A549 (cell line): ENCODE data around the gene PPOX. TPM values are rescaled to one million over a fixed set of nuclear protein-coding genes. Genes with fewer than 3 reads are reported as not detected.

ENCODE experiments used
- ATAC-seq, 2 experiments: fragments of 200-7000 bp in 1 of 2; fragments of >200 bp in 1 of 2; cut with Nextera tagmentation in 1 of 2; cut with Tn5 transposase in 1 of 2; 3 replicates each; pipeline versions ENCODE4 v1.8.0 to v1.9.1; 2018 to 2020; ENCODE audit warnings: mild to moderate bottlenecking in 1 of 2, moderate library complexity in 1 of 2
- CTCF ChIA-PET: fragments of 300-600 bp; sonication (Branson Sonifier 250); formaldehyde crosslinking; extraction: SDS; loops from one replicate; lab custom pipeline; 2021; ENCODE audit warnings: antibody characterized with exemption, inconsistent platforms; lab: Yijun Ruan, JAX
- POLR2A ChIA-PET: fragments of 350-600 bp; formaldehyde crosslinking; extraction: SDS; loops from one replicate; lab custom pipeline; 2021; ENCODE audit warnings: antibody characterized with exemption, inconsistent platforms; lab: Yijun Ruan, JAX
- DNase-seq, 2 experiments: peaks; one replicate each; pipeline versions ENCODE4 v3.0.0 to v3.0.0-alpha.2; 2011 to 2016; ENCODE audit warnings: low read depth in 1 of 2, low spot score in 1 of 2
- FAIRE-seq: peaks from 2 replicates; lab custom pipeline; 2011; peaks lifted over from hg19 to GRCh38; lab: Jason Lieb, UNC
- H3K27ac ChIP-seq, 2 experiments: fragments of >200 bp; sonication (Bioruptor Twin); formaldehyde crosslinking; 3 replicates each; pipeline ENCODE4 v1.5.1; 2016 to 2017
- H3K4me1 ChIP-seq: fragments of >200 bp; sonication (Bioruptor Twin); formaldehyde crosslinking; 3 replicates; pipeline ENCODE4 v1.6.1; 2016
- H3K4me2 ChIP-seq: fragments of >200 bp; sonication (Bioruptor Twin); formaldehyde crosslinking; 3 replicates; pipeline ENCODE4 v1.6.1; 2016
- H3K4me3 ChIP-seq: fragments of >200 bp; sonication (Bioruptor Twin); formaldehyde crosslinking; 3 replicates; pipeline ENCODE4 v1.5.1; 2016
- H3K9me3 ChIP-seq: fragments of >200 bp; sonication (Bioruptor Twin); formaldehyde crosslinking; 3 replicates; pipeline ENCODE4 v1.6.1; 2016
- BHLHE40 ChIP-seq: IDR thresholded peaks from 2 replicates; pipeline ENCODE4 v1.6.1; 2012; ENCODE audit warnings: low read depth, low read length, inconsistent platforms
- EHMT2 ChIP-seq: fragments of 200-600 bp; sonication (generic); IDR thresholded peaks from 2 replicates; pipeline ENCODE4 v1.6.1; 2016; ENCODE audit warnings: antibody characterized with exemption, low read depth, mild to moderate bottlenecking, moderate library complexity
- HDAC2 ChIP-seq: fragments of 200-600 bp; sonication (generic); IDR thresholded peaks from 2 replicates; pipeline ENCODE4 v1.6.1; 2016
- HOXA7 ChIP-seq: fragments of 250-450 bp; sonication (Bioruptor Pico); IDR thresholded peaks from 2 replicates; pipeline ENCODE4 v1.5.0; 2020; ENCODE audit warnings: mild to moderate bottlenecking, moderate library complexity
- HOXB13 ChIP-seq: fragments of 250-450 bp; sonication (Bioruptor Pico); IDR thresholded peaks from 2 replicates; pipeline ENCODE4 v1.5.0; 2020; ENCODE audit warnings: low read depth, mild to moderate bottlenecking, moderate library complexity
- HOXB5 ChIP-seq: fragments of 250-450 bp; sonication (Bioruptor Pico); IDR thresholded peaks from 2 replicates; pipeline ENCODE4 v1.5.0; 2020; ENCODE audit warnings: mild to moderate bottlenecking, moderate library complexity
- JUN ChIP-seq, 2 experiments: fragments of >200 bp; sonication (Bioruptor Twin); formaldehyde crosslinking; IDR thresholded peaks; 2 replicates in 1 of 2; 3 replicates in 1 of 2; pipeline ENCODE4 v1.6.1; 2016 to 2017
- KDM5A ChIP-seq: fragments of 200-600 bp; sonication (generic); IDR thresholded peaks from 2 replicates; pipeline ENCODE4 v1.6.1; 2016; ENCODE audit warnings: antibody characterized with exemption, mild to moderate bottlenecking
- NR3C1 ChIP-seq: fragments of >200 bp; sonication (Bioruptor Twin); formaldehyde crosslinking; IDR thresholded peaks from 3 replicates; pipeline ENCODE4 v1.6.1; 2017
- PHF8 ChIP-seq: fragments of 200-600 bp; sonication (generic); IDR thresholded peaks from 2 replicates; pipeline ENCODE4 v1.6.1; 2016; ENCODE audit warnings: low read depth, mild to moderate bottlenecking, antibody characterized with exemption, moderate library complexity, borderline replicate concordance
- POLR2A ChIP-seq: IDR thresholded peaks from 2 replicates; pipeline ENCODE4 v1.6.1; 2012; ENCODE audit warnings: mild to moderate bottlenecking, low read length
- RCOR1 ChIP-seq: fragments of 150-350 bp; IDR thresholded peaks from 2 replicates; pipeline ENCODE4 v1.6.1; 2014; ENCODE audit warnings: antibody characterized with exemption, low read length, low read depth
- RFX5 ChIP-seq: fragments of 450-650 bp; IDR thresholded peaks from 2 replicates; pipeline ENCODE4 v1.7.1; 2014; ENCODE audit warnings: antibody characterized with exemption, mild to moderate bottlenecking, moderate library complexity
- RNF2 ChIP-seq: fragments of 200-600 bp; sonication (generic); IDR thresholded peaks from 2 replicates; pipeline ENCODE4 v1.6.1; 2016; ENCODE audit warnings: low read depth, mild to moderate bottlenecking, antibody characterized with exemption, moderate library complexity, borderline replicate concordance
- SREBF2 ChIP-seq: fragments of 450-650 bp; IDR thresholded peaks from 2 replicates; pipeline ENCODE4 v1.6.1; 2014; ENCODE audit warnings: mild to moderate bottlenecking, moderate library complexity
- TP53 ChIP-seq: fragments of 250-450 bp; sonication (Bioruptor Pico); IDR thresholded peaks from 2 replicates; pipeline ENCODE4 v1.5.0; 2021; ENCODE audit warnings: mild to moderate bottlenecking, moderate library complexity
- ZNF302 ChIP-seq: fragments of 250-450 bp; sonication (Bioruptor Pico); IDR thresholded peaks from 2 replicates; pipeline ENCODE4 v1.9.0; 2021; ENCODE audit warnings: inconsistent platforms, mild to moderate bottlenecking, moderate library complexity
- ZSCAN20 ChIP-seq: fragments of 250-450 bp; sonication (Bioruptor Pico); IDR thresholded peaks from 2 replicates; pipeline ENCODE4 v1.8.0; 2022; ENCODE audit warnings: mild to moderate bottlenecking, moderate library complexity
- WGBS: methylation state at CpG from one replicate; pipeline ENCODE4 v1.1.6; 2017; ENCODE audit errors: missing lambda C conversion rate; 5-methylcytosine and 5-hydroxymethylcytosine counted together
- polyA plus RNA-seq, 4 experiments: library from polyadenylated mRNA; depleted of rRNA in 3 of 4; stranded (reverse); fragments of >200 nt; fragmentation: RNase III in 1 of 4; extraction: RNeasy Plus Mini Kit Qiagen cat#74134 plus additional on column Dnase treatment in 1 of 4; gene quantifications; 2 replicates in 3 of 4; 3 replicates in 1 of 4; pipeline ENCODE4 v1.2.3, GENCODE V29; 2011 to 2017
- TF ChIP-seq, protein P1 (sequence below): IDR thresholded peaks from 2 replicates; pipeline ENCODE4 v1.6.1; 2012; ENCODE audit warnings: low read depth, borderline replicate concordance
- TF ChIP-seq, protein P2 (sequence below): IDR thresholded peaks from 2 replicates; pipeline ENCODE4 v1.6.1; 2012
- TF ChIP-seq, protein P3 (sequence below): fragments of 150-350 bp; IDR thresholded peaks from 2 replicates; pipeline ENCODE4 v1.6.1; 2014; ENCODE audit warnings: low read depth, mild to moderate bottlenecking, low read length
- TF ChIP-seq, protein P4 (sequence below): fragments of >200 bp; sonication (Bioruptor Twin); formaldehyde crosslinking; IDR thresholded peaks from 3 replicates; pipeline ENCODE4 v1.5.1; 2016
- TF ChIP-seq, protein P5 (sequence below): IDR thresholded peaks from 2 replicates; pipeline ENCODE4 v1.6.1; 2012
- TF ChIP-seq, protein P6 (sequence below): fragments of >200 bp; sonication (Bioruptor Twin); formaldehyde crosslinking; IDR thresholded peaks from 3 replicates; pipeline ENCODE4 v1.6.1; 2016
- TF ChIP-seq, protein P7 (sequence below): fragments of 250-450 bp; sonication (Bioruptor Pico); IDR thresholded peaks from 2 replicates; pipeline ENCODE4 v1.5.0; 2021; ENCODE audit warnings: mild to moderate bottlenecking, moderate library complexity, borderline replicate concordance

PPOX gene
- polyA plus RNA-seq, 2 of the 4 experiments (the other 2 are of a cell fraction): 13.8 to 14.1 TPM

DNA sequence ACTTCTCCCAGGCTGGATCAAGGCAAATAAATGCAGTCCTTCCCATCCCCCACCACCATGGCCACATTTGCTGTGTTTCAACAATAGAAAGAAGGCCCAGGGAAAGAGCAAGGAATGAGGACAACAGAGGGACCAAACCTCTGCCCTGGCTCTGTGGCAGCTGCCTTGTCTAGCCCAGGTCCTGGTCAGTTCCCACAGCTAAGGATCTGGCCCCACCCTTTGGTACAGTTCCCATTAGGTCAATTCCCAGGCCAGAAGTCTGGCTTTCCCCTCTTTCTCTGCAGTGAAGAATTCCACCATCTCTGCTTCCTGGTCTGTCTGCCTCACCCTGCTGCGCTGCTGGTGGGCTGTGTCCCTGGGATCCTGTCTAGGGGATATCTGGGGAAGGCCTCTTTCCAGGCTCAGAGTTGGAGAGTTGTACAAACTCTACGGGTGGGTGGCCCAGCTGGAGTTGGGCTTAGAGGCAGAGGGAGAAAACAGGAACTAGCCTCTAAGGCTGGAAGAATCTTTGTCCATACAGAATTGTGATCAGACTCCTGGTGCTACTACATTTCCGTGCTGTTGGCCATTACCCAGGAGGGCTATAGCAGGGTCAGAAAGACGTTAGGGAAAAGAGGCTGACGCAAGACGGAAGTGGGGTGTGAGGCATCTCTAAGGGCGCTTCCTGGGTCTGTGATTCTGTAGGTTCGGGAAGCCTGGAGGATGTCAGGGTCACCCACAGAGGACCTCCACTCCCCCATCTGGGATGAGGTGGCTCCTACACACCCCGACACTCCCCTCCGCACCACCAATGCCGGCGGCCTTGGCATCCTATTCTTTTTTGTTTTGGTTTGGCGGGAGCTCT lies 35.0 kb downstream of the PPOX start (continued):
- TF ChIP-seq SREBF2 (no peak), RCOR1 (no peak)
- TF ChIP-seq, protein P1, sequence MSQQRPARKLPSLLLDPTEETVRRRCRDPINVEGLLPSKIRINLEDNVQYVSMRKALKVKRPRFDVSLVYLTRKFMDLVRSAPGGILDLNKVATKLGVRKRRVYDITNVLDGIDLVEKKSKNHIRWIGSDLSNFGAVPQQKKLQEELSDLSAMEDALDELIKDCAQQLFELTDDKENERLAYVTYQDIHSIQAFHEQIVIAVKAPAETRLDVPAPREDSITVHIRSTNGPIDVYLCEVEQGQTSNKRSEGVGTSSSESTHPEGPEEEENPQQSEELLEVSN: no peak
- TF ChIP-seq, protein P2, sequence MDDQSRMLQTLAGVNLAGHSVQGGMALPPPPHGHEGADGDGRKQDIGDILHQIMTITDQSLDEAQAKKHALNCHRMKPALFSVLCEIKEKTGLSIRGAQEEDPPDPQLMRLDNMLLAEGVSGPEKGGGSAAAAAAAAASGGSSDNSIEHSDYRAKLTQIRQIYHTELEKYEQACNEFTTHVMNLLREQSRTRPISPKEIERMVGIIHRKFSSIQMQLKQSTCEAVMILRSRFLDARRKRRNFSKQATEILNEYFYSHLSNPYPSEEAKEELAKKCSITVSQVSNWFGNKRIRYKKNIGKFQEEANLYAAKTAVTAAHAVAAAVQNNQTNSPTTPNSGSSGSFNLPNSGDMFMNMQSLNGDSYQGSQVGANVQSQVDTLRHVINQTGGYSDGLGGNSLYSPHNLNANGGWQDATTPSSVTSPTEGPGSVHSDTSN: no peak

DNA sequence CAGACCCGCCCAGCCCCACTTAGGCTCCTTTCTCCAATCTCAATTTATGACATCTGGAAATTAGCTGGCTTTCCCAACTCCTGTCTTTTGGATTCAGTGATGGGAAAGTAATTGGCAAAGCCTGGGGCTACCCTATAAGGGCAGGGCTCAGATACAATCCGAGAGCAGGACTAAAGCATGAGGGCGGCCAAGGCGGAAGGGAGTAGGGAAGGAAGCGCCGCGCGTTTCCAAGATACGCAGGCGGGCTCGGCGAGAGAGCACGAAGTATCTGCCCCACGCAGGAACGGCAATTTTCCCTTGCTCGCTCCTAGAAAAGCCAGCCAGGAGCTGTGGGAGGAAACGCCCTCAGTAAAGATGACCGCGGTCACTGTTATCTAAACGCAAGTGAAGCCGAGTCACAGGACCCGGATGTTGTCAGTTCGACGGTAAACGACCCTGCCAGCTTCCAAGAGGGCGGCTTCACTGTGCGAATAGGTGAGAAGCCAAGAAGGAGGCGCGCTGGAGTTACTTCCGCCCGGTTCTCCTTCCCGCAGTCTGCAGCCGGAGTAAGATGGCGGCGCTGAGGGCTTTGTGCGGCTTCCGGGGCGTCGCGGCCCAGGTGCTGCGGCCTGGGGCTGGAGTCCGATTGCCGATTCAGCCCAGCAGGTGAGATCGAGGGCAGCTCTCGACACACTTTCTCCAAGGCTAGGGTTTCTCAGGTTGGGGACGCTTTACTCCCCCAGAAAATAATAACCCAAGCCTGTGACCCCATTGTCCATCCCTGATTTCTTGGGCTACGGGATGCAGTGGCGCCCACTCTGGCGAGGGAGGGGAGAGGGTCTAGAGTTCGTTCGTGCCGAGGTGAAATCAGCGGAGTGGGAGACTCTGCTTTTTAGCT lies 35.8 kb downstream of the PPOX start, which contains the start of gene NDUFS2:
Gene NDUFS2, plus strand, starts transcription at position 532 of the 877 bp plus-strand sequence. Its CDS starts 19 bp downstream, at position 551.
- WGBS: 5% methylated on average over 46 of the region's 53 CpGs
- H3K4me3 ChIP-seq: peak within 1 kb of the TSS; percentile 84
- DNase-seq (peak; percentile 94 to 99), FAIRE-seq (peak; percentile 61), ATAC-seq (peak; percentile 95 to 98)
- CTCF ChIA-PET: interaction anchor here (0.6 to 18.8 kb wide), 10 partner anchors 9 to 182 kb away, joined by 3 to 319 read pairs (median 5); partner anchors contain the start of genes APOA2, FCER1G, PPOX and TOMM40L
- peak within 1 kb of the TSS; percentile 93 for H3K27ac ChIP-seq
- no peaks in the 10 kb centered on the region for H3K9me3 ChIP-seq
- POLR2A ChIA-PET: interaction anchor here (0.5 to 1.8 kb wide), 17 partner anchors 8 to 187 kb away, joined by 3 to 23 read pairs (median 4); partner anchors contain the start of genes PPOX, SDHC, TOMM40L and UFC1
- peaks cover 29% of the 10 kb centered on the region for H3K4me1 ChIP-seq
- peak within 1 kb of the TSS; percentile 90 for H3K4me2 ChIP-seq
- TF ChIP-seq HOXB5 (CRISPR knock-in tag) (0 out of 2 replicates have a peak, but pooled peaks have one; percentile 9), ZNF302 (CRISPR knock-in tag) (no peak), PHF8 (peak; percentile 84; the same call in 1 of the 2 replicates), TP53 (CRISPR knock-in tag) (no peak), RNF2 (no peak), POLR2A (peak; percentile 84), HOXB13 (CRISPR knock-in tag) (no peak), KDM5A (peak; percentile 83), HOXA7 (CRISPR knock-in tag) (no peak), EHMT2 (no peak; the same call in 1 of the 2 replicates), NR3C1 (no peak), ZSCAN20 (no peak), JUN (IDR thresholded peaks at IDR 0.05) (peak; percentile 60 to 89; a peak in 4 of 5 replicates), BHLHE40 (no peak), RFX5 (no peak), HDAC2 (no peak)
- TF ChIP-seq, protein P3, sequence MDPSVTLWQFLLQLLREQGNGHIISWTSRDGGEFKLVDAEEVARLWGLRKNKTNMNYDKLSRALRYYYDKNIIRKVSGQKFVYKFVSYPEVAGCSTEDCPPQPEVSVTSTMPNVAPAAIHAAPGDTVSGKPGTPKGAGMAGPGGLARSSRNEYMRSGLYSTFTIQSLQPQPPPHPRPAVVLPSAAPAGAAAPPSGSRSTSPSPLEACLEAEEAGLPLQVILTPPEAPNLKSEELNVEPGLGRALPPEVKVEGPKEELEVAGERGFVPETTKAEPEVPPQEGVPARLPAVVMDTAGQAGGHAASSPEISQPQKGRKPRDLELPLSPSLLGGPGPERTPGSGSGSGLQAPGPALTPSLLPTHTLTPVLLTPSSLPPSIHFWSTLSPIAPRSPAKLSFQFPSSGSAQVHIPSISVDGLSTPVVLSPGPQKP: no peak
- TF ChIP-seq, protein P1: peak; percentile 44; the same call in 1 of the 2 replicates
- TF ChIP-seq, protein P4, sequence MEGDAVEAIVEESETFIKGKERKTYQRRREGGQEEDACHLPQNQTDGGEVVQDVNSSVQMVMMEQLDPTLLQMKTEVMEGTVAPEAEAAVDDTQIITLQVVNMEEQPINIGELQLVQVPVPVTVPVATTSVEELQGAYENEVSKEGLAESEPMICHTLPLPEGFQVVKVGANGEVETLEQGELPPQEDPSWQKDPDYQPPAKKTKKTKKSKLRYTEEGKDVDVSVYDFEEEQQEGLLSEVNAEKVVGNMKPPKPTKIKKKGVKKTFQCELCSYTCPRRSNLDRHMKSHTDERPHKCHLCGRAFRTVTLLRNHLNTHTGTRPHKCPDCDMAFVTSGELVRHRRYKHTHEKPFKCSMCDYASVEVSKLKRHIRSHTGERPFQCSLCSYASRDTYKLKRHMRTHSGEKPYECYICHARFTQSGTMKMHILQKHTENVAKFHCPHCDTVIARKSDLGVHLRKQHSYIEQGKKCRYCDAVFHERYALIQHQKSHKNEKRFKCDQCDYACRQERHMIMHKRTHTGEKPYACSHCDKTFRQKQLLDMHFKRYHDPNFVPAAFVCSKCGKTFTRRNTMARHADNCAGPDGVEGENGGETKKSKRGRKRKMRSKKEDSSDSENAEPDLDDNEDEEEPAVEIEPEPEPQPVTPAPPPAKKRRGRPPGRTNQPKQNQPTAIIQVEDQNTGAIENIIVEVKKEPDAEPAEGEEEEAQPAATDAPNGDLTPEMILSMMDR: peak; percentile 34
- TF ChIP-seq, protein P5, sequence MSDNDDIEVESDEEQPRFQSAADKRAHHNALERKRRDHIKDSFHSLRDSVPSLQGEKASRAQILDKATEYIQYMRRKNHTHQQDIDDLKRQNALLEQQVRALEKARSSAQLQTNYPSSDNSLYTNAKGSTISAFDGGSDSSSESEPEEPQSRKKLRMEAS: peak; percentile 64
- TF ChIP-seq, protein P6, sequence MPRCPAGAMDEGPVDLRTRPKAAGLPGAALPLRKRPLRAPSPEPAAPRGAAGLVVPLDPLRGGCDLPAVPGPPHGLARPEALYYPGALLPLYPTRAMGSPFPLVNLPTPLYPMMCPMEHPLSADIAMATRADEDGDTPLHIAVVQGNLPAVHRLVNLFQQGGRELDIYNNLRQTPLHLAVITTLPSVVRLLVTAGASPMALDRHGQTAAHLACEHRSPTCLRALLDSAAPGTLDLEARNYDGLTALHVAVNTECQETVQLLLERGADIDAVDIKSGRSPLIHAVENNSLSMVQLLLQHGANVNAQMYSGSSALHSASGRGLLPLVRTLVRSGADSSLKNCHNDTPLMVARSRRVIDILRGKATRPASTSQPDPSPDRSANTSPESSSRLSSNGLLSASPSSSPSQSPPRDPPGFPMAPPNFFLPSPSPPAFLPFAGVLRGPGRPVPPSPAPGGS: peak; percentile 52; the same call in 1 of the 3 replicates
- TF ChIP-seq, protein P7, sequence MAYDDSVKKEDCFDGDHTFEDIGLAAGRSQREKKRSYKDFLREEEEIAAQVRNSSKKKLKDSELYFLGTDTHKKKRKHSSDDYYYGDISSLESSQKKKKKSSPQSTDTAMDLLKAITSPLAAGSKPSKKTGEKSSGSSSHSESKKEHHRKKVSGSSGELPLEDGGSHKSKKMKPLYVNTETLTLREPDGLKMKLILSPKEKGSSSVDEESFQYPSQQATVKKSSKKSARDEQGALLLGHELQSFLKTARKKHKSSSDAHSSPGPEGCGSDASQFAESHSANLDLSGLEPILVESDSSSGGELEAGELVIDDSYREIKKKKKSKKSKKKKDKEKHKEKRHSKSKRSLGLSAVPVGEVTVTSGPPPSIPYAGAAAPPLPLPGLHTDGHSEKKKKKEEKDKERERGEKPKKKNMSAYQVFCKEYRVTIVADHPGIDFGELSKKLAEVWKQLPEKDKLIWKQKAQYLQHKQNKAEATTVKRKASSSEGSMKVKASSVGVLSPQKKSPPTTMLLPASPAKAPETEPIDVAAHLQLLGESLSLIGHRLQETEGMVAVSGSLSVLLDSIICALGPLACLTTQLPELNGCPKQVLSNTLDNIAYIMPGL (CRISPR knock-in tag): peak; percentile 33; the same call in 1 of the 2 replicates
